ENCODE data around the gene MAGEA2B.
"Not testable (repeated sequence)": the region's sequence is repeated elsewhere in the genome, so short reads cannot be mapped to it uniquely, and the experiment has no call there.

Gene MAGEA2B, protein sequence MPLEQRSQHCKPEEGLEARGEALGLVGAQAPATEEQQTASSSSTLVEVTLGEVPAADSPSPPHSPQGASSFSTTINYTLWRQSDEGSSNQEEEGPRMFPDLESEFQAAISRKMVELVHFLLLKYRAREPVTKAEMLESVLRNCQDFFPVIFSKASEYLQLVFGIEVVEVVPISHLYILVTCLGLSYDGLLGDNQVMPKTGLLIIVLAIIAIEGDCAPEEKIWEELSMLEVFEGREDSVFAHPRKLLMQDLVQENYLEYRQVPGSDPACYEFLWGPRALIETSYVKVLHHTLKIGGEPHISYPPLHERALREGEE

DNA sequence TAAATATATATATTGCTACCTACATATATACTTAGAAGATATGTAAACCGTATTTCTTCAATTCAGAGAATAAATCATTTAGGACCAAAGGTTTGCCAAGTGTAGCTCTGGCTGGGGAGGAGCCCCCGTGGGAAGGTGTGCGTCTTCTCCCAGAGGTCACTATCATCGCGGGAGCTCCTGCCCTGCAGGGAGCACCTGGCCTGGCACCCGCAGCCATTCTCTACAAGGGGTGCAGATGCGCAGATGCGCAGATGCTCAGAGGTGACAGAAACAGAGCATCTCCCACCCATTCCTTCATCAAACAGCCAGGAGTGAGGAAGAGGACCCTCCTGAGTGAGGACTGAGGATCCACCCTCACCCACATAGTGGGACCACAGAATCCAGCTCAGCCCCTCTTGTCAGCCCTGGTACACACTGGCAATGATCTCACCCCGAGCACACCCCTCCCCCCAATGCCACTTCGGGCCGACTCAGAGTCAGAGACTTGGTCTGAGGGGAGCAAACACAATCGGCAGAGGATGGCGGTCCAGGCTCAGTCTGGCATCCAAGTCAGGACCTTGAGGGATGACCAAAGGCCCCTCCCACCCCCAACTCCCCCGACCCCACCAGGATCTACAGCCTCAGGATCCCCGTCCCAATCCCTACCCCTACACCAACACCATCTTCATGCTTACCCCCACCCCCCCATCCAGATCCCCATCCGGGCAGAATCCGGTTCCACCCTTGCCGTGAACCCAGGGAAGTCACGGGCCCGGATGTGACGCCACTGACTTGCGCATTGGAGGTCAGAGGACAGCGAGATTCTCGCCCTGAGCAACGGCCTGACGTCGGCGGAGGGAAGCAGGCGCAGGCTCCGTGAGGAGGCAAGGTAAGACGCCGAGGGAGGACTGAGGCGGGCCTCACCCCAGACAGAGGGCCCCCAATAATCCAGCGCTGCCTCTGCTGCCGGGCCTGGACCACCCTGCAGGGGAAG lies at the start of gene MAGEA2B:
Gene MAGEA2B (plus strand): TSS at position 814 of the 973 bp plus-strand sequence. CDS start 2,479 bp downstream, outside the sequence.
- not testable (repeated sequence) for DNase-seq

DNA sequence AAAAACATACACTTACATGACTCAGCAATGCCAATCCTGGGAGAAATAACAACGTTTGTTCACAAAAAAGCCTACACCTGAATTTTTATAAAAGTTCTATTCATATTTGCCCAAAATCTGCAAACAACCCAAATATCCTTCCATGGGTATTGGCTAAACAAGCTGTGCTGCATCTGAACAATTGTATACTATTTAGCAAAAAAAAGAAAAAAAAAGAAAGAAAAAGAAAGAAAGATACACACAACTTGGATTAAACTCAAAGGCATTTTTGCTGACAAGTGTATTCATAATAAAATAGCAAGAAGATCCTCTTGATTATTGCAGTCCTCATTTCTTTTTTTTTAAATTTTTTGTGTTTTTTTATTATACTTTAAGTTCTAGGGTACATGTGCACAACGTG lies 40.3 kb upstream of the MAGEA2B start:
- DNase-seq, result no peak
- TF ChIP-seq POLR2A (IDR thresholded peaks at IDR 0.05; ENCODE audit: low read length) (no peak), GATA1 (IDR thresholded peaks at IDR 0.05; ENCODE audit: low read depth, low read length) (no peak)

DNA sequence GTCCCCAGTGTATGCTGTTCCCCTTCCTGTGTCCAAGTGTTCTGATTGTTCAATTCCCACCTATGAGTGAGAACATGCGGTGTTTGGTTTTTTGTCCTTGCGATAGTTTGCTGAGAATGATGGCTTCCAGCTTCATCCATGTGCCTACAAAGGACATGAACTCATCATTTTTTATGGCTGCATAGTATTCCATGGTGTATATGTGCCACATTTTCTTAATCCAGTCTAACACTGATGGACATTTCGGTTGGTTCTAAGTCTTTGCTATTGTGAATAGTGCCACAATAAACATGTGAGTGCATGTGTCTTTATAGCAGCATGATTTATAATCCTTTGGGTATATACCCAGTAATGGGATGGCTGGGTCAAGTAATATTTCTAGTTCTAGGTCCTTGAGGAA lies 39.8 kb upstream of the MAGEA2B start:
- DNase-seq, result not testable (repeated sequence)

DNA sequence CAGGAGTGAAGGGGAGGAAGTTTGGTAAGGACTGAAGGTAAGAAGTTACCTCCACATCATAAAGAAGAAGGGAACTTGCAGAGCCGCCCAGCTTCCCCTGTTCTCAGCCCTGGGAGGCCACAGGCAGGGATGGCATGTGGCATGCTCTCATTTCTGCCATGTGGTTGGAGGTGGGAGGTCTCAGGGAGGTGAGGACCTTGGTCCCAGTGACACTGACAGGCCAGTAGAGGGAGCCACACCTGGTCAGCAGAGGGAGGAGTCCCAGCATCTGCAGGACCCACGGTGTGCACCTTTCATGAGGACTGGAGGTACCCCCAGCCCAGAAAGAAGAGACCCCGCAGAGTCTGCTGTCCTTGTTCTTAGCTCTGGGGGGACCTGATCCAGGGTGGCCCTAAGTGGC lies 33.4 kb upstream of the MAGEA2B start:
- DNase-seq, result not testable (repeated sequence)

DNA sequence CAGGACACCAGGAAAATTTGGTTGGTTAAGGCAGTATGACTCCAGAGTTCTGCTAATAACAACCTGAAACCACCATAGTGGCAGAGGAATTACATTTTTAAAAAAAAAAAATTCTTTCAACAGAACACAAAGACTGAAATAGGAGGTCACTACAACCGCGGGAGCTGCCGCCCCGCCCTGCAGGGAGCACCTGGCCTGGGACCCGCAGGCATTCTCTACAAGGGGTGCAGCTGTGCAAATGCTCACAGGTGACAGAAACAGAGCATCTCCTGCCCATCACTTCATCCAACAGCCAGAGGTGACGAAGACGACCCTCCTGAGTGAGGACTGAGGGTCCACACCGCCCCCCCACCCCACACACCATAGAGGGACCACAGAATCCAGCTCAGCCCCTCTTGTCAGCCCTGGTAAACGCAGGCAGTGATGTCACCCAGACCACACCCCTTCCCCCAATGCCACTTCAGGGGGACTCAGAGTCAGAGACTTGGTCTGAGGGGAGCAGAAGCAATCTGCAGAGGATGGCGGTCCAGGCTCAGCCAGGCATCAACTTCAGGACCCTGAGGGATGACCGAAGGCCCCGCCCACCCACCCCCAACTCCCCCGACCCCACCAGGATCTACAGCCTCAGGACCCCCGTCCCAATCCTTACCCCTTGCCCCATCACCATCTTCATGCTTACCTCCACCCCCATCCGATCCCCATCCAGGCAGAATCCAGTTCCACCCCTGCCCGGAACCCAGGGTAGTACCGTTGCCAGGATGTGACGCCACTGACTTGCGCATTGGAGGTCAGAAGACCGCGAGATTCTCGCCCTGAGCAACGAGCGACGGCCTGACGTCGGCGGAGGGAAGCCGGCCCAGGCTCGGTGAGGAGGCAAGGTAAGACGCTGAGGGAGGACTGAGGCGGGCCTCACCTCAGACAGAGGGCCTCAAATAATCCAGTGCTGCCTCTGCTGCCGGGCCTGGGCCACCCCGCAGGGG lies 16.2 kb upstream of the MAGEA2B start, which contains the start of gene MAGEA3:
Gene MAGEA3 (plus strand): TSS at position 843 of the 980 bp plus-strand sequence. CDS start 2,039 bp downstream, outside the sequence.
- not testable (repeated sequence) for DNase-seq

DNA sequence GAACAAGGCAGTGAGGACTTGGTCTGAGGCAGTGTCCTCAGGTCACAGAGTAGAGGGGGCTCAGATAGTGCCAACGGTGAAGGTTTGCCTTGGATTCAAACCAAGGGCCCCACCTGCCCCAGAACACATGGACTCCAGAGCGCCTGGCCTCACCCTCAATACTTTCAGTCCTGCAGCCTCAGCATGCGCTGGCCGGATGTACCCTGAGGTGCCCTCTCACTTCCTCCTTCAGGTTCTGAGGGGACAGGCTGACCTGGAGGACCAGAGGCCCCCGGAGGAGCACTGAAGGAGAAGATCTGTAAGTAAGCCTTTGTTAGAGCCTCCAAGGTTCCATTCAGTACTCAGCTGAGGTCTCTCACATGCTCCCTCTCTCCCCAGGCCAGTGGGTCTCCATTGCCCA lies 14.0 kb upstream of the MAGEA2B start:
- not testable (repeated sequence) for DNase-seq

DNA sequence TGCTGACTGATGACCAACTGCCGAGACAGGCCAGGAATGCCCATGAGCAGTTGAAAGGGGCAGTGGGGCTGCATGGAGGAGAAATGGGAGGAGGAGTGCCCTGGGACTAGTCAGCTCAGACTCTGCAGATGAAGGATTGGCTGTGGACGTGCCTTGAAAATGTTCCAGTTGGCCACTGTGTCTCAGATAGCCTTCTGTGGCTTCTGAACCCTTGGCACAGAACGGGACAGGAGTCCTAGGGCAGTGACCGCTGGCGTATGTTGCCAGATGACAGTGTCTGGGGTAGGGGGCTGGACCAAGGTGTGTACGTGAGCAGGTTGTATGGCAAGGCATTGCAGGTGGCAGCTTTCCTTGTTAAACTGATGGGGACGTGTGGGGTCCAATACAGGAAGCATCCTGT lies 7.9 kb upstream of the MAGEA2B start:
- DNase-seq, result not testable (repeated sequence)

DNA sequence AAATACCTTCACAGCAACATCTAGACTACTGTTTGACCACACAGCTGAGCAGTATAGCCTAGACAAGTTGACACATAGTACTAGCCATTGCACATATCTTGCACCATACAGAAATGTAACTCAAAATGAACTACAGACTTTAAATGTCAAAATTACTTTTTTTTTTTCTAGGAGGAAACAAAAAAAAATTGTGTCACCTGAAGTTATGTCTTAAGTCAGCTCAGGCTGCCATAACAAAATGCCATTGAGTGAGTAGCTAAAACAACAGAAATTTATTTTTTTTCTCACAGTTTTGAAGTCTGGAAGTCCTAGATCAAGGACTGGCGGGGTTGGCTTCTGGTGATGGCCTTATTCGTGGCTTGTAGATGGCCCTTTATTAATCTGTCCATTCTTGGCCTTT lies 5.3 kb upstream of the MAGEA2B start, which contains the start of gene CSAG2:
Gene CSAG2 (minus strand): TSS at position 101 of the 400 bp plus-strand sequence. CDS start 161 bp downstream, outside the sequence.
- DNase-seq, result not testable (repeated sequence)

DNA sequence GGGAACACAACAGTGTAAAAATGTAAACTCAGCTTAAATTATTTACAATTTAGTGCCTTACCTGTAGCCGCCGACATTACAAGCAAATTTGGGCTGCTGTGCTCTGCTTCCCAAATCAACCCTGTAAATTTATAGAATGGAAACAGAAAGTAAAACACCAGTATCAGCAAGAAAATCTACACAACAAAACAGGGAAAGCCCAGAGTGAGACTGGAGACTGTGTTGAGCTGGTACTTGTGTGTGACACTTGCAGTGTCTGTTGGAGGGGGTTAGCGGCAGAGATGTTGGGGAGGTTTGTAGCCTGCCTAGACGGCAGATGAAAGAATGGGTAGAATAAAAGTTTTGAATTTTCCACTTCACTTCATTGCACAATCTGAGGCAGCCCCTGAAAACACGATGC lies 1.2 kb upstream of the MAGEA2B start:
- not testable (repeated sequence) for DNase-seq

DNA sequence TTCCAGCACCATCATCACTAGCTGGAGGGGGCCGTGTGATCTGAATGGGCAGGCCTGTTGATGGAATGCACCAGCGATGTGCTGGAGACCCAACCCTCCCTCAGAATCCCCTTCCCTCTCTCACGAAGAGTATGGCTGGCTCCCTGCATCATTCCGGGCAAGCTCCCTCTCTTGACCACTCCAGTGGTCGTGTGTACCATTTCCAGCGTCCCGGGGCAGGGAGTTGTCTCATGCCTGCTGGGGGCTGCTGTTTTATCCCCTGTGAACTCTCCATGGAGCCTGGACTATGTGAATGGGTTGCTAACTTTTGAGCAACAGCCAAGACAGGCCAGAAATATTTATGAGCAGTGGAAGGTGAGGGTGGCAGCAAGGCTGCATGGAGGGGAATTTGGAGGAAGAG lies 11.0 kb downstream of the MAGEA2B start:
- TF ChIP-seq GATA1 (IDR thresholded peaks at IDR 0.05; ENCODE audit: low read depth, low read length) (no peak), POLR2A (IDR thresholded peaks at IDR 0.05; ENCODE audit: low read length) (no peak)

DNA sequence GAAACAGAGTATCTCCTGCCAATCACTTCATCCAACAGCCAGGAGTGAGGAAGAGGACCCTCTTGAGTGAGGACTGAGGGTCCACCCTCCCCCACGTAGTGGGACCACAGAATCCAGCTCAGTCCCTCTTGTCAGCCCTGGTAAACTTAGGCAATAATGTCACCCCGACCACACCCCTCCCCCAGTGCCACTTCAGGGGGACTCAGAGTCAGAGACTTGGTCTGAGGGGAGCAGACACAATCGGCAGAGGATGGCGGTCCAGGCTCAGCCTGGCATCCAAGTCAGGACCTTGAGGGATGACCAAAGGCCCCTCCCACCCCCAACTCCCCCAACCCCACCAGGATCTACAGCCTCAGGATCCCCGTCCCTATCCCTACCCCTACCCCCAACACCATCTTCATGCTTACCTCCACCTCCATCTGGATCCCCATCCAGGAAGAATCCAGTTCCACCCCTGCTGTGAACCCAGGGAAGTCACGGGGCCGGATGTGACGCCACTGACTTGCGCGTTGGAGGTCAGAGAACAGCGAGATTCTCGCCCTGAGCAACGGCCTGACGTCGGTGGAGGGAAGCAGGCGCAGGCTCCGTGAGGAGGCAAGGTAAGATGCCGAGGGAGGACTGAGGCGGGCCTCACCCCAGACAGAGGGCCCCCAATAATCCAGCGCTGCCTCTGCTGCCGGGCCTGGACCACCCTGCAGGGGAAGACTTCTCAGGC lies 19.0 kb downstream of the MAGEA2B start, which contains the start of the genes CSAG1 and MAGEA12:
Gene CSAG1 (minus strand): TSS at position 461 of the 715 bp plus-strand sequence. CDS start 1,261 bp downstream, outside the sequence.
Gene MAGEA12 (plus strand): TSS at position 497 of the 715 bp plus-strand sequence. CDS start 2,405 bp downstream, outside the sequence.
- TF ChIP-seq GATA1 (IDR thresholded peaks at IDR 0.05; ENCODE audit: low read depth, low read length) (no peak), POLR2A (IDR thresholded peaks at IDR 0.05; ENCODE audit: low read length) (no peak)
- DNase-seq, result no peak

More for the DNA sequence above, 11.0 kb downstream of the MAGEA2B start:
- DNase-seq, result no peak

DNA sequence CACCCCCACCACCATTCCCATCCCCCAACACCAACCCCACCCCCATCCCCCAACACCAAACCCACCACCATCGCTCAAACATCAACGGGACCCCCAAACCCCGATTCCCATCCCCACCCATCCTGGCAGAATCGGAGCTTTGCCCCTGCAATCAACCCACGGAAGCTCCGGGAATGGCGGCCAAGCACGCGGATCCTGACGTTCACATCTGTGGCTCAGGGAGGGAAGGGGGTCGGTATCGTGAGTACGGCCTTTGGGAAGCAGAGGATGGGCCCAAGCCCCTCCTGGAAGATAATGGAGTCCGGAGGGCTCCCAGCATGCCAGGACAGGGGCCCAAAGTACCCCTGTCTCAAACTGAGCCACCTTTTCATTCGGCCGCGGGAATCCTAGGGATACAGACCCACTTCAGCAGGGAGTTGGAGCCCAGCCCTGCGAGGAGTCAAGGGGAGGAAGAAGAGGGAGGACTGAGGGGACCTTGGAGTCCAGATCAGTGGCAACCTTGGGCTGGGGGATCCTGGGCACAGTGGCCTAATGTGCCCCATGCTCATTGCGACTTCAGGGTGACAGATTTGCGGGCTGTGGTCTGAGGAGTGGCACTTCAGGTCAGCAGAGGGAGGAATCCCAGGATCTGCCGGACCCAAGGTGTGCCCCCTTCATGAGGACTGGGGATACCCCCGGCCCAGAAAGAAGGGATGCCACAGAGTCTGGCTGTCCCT lies 19.9 kb downstream of the MAGEA2B start:
- DNase-seq, result not testable (repeated sequence)

DNA sequence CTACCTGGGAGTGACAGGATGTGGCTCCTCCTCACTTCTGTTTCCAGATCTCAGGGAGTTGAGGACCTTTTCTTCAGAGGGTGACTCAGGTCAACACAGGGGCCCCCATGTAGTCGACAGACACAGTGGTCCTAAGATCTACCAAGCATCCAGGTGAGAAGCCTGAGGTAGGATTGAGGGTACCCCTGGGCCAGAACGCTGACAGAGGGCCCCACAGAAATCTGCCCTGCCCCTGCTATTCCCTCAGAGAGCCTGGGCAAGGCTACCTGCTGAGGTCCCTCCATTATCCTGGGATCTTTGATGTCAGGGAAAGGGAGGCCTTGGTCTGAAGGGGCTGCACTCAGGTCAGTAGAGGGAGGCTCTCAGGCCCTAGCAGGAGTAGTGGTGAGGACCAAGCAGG lies 20.7 kb downstream of the MAGEA2B start:
- TF ChIP-seq GATA1 (IDR thresholded peaks at IDR 0.05; ENCODE audit: low read depth, low read length) (no peak), POLR2A (IDR thresholded peaks at IDR 0.05; ENCODE audit: low read length) (no peak)
- DNase-seq, result no peak
